GM20431 (cell line): ENCODE results near the gene HTRA3.

Experiments used
- in situ Hi-C: fragments of 300-500 bp; cut with MseI, MboI; formaldehyde crosslinking; loops from one replicate; pipeline ENCODE4 v1.15.0; 2020; ENCODE audit warnings: low sequenced_read_pairs; ENCODE audit not compliant: unreplicated experiment

HTRA3 gene

DNA sequence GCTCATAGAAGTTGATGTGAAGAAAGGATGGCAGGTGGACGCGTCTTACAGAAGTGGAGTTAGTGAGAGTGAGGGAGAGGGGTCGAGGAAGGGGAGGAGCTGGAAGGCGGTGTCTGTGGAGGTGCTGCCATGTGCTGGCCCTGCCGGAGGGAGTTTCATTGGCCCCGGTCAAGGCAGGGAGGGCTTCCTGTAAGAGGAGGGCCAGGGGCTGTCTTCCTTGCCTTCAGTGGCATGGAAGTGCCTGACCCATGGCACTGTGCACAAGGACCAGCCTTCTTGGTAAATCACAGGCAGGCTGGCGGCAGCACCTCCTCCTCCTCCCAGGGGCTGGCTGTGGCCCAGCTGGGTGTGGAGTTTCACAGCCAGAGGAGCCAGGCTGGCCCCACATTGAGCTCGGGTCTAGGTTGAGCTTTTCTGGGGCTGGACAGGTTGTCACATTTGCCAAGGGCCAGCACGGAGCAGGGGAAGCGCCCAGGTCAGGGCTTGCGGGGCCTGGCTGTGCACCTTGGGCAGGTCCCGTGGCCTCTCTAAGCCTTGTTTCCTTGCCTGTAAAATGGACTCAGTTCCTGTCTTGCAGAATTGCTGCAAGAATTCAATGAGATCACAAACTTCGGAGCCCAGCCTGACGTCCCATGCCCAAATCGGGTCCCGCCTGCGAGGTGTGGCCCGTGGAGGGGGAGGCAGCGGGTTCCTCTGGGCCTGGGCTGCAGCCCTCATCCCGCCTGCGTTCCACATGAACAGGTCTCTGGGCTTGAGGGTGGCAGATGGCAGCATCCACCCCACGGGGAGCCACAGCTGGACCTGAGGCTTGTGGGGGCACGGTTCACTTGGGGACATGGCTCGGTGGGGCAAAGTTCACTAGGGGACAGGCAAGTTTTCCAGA lies 7.0 kb downstream of the HTRA3 start:
- in situ Hi-C loops: no loop called here

DNA sequence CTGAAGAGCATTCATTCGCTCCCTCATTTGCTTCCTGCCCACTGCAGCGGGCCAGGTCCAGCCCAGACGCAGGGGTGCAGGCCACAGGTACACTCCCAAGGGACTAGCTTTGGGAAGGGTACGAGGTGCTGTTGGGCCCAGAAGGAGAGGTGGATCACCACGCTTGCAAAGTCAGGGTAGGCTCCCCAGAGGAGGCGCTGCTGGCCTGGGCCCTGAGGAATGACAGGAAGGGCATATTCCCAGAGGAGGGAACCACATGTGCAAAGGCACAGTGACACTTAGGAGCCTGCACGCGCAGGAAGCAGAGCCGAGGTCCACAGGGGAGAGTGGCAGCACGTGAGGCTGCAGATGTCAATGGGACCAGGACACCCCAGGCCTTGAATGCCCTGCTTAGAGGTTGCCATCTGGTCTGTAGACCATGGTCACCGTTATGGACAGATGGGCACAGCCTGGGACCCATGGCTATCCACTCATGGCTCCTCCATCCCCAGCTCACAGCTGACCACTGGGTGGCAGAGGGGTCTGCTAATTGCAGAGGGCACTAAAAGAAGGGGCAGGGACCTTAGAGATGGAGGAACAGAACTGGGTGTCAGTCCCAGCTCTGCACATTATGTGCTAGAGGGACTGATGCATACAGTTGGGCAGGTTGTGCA lies 7.9 kb downstream of the HTRA3 start:
- in situ Hi-C loops: no loop called here

DNA sequence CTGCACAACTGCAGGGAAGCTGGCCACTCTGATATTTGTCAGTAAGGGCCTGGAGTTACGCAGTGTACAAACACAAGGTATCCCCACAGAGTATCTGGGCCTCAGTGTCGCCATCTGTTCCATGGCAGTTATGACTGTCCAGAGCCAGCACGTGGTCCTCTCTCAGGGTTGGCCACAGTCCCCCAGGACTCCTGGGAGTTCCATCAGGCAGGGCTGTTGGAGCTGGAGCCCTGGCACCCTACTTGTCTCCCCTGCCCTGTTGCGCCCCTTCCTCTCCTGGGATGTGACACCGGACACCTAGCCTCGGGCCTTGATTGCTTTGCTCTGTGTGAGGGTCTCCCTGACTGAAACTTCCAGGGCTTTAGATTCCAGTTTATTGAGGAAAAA lies 8.4 kb downstream of the HTRA3 start:
- in situ Hi-C loops: no loop called here

DNA sequence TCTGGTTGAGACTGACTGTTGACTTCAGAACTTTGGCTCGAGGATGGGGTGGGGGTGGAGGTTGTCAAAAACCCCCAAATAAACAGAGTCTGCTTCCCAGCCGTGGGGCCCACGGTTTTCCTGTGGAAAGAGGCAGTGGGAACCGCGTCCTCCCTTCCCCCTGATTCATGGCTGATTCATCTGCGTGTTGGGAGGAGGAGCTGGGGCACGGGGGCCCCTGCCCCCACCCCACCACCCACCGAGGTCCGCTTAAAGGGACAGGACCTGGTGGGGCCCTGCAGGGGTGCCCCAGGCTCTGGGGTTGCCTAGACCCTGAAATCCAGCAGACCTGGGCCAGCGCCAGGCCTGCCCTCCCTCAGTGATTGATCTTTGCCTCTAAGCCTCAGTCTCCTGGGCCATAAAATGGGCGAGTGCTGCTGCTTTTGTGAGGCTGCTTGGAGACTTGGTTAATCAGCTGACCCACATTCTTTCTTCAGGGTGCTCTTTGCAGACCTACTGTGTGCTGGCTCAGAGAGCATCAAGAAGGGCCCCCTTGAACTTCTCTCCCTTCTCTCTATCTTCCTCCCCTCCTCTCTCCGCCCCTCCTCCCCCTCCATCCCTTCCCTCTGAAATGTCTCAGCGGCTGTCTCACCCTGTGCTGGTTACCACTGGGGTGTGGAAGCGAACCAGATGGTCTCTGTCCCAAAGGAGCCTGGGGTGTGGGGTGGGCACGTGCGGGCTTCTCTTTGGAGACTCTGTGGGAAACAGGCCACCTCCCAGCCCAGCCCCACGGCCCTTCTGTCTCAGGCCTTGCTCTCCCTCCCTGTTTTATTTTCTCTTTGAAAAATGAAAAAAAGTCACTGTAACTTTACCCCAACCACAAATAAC lies 9.1 kb downstream of the HTRA3 start:
- in situ Hi-C loops: no loop called here

DNA sequence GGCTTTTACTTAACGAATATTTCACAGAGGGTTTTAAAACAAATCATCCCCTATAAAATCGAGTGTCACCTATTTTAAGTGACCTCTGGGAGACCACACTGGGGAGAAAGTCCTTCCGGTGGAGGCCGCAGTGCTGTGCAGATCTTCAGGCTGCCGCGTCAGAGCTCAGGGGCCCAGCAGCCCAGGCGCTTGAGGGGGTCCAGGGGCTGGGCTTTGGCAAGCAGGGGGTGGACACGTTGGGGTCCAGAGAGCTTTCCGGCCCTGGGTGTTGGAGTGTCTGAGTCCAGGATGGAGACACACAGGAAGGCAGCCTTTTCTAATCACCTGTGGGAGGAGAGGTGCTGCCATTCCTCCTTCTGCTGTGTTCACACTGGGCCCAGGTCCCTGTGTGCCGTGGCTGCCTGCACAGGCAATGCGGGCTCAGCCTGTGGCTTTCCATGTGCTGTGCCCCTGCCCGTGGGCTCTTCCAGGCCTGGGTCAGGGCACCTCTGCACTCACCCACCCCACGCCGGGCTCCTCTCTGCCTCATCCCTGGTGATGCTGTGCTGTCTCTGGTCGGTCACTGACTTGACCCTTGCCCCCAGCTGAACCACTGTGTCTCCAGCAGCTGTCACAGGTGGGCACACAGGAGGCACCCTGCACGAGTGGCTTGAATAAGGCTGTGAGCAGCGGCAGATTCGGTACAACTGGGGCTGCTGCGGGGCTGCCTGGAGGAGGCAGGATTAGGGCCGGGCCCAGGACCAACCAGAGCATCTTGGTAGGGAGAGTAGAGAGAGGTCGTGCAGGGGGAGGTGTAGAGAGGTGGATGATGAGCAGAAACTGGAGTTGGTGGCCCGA lies 10.0 kb downstream of the HTRA3 start:
- in situ Hi-C loops: no loop called here

DNA sequence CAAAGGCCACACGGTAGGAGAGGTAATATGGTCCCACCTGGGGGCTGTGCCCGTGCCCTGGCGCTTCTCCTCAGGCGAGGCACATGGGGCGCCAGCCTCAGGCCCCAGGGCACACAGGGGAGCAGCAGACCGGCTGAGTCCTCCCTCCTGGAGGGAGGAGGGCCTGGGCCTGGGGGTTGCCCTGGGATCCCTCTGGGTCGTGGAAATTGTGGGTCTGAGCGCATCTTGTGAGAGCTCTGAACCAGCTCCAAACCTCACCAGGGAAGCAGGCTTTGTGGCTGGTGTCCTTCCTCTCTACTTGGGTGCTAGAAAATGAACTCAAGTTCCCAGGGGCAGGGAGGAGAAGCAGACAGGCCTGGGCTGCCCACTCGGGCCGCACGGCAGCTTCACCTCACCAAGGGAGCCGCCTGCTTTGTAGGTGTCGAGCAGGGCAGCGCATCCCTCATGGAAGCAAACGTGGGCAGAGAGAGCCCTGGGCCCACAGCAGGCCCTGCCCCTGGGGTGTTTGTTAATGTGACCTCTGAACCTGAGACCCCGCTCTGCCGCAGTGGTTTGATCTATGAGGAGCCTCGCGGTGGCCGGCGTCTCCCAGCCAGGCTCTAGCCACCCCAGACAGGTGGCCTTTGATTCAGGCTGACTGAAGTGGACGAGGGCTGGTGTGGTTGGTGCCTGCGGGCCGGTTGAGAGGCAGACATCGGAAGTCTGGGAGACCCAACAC lies 10.8 kb downstream of the HTRA3 start:
- in situ Hi-C loops: no loop called here

- in situ Hi-C loops: no loop called here
Measured at GRCh38 chr4:8280876-8281440, 11.4 kb downstream of the HTRA3 start.

GRCh38 chr4:8281519-8282133 lies 12.1 kb downstream of the HTRA3 start:
- in situ Hi-C loops: no loop called here

DNA sequence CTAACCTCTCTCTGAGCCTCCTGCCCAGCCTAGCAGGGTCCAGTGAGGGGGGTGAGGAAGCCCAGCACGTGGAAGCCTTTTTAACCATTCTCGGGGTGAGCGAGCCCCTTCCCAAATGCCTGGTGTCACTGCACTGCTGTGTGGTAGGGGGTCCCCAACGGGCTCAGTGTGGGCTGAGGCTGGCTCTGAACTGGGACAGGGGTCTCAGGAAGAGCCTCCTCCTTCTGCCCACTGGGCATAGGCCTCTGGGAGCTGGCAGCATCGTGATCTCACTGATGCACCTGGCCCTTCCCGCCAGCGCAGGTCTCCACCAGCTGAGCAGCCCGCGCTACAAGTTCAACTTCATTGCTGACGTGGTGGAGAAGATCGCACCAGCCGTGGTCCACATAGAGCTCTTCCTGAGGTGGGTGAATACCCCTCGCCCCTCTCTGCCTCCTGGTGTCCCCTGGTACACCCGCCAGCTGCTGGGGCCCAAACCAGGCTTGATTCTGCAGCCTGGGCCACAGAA lies 12.6 kb downstream of the HTRA3 start:
- in situ Hi-C loops: no loop called here

DNA sequence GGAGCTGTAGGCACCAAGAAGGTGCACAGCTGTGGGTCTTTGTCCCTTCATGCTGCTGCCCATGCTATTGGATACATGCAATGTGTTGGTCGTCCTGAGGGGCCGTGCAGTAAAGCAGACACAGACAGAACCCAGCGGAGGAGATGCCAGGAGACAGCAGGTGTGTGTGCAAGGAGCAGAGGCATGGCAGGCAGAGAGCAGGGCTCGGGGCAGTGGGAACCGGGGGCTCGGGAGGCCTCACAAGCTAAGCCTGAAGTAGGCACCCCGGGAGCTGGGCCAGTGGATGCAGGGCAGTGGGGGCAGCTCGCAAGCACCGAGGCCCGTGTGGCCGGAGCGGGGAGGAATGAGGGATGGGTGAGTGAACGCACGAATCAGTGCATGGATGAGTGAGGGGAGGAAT lies 13.2 kb downstream of the HTRA3 start:
- in situ Hi-C loops: no loop called here

- in situ Hi-C loops: no loop called here
Measured at GRCh38 chr4:8283161-8283560, 13.6 kb downstream of the HTRA3 start.

GRCh38 chr4:8283631-8284121 lies 14.1 kb downstream of the HTRA3 start:
- in situ Hi-C loops: no loop called here

GRCh38 chr4:8284391-8284790 lies 14.8 kb downstream of the HTRA3 start:
- in situ Hi-C loops: no loop called here

DNA sequence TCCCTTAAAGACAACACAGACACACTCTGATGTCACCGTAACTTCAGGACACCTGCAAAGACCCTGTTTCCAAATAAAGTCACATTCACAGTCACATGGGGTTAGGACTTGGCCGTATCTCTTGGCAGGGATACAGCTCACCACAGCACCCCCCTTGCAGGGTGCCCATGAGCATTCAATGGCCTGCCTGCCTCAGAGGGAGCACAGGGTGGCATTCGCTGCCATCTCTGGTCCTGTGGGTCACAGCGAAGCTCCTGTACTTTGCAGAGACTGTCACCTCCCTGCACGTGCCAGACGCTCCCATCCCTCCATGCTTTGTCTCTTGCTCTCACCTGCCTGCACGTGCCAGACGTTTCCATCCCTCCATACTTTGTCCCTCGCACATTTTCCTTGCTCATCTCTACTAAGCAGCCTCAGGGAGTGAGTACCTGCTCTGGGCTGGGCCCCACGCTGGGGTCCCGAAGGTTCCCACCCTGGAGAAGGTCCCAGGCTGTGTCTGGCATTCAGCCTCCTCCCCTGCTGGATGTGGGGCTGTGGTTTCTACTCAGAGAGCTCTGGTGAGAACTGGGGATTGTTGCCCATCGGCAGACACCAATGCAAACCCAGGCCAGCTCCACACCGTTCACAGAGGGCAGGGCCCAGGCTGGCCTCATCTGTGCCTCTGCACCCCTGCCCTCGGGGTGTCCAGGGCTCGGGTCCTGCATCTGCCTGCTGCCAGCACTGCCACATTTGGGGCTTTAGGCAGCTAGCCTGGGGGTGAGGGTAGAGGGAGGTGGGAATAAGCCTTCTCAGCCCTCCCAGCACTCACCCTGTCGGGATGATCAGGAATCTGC lies 15.8 kb downstream of the HTRA3 start:
- in situ Hi-C loops: no loop called here

GRCh38 chr4:8285976-8286718 lies 16.6 kb downstream of the HTRA3 start:
- in situ Hi-C loops: no loop called here

DNA sequence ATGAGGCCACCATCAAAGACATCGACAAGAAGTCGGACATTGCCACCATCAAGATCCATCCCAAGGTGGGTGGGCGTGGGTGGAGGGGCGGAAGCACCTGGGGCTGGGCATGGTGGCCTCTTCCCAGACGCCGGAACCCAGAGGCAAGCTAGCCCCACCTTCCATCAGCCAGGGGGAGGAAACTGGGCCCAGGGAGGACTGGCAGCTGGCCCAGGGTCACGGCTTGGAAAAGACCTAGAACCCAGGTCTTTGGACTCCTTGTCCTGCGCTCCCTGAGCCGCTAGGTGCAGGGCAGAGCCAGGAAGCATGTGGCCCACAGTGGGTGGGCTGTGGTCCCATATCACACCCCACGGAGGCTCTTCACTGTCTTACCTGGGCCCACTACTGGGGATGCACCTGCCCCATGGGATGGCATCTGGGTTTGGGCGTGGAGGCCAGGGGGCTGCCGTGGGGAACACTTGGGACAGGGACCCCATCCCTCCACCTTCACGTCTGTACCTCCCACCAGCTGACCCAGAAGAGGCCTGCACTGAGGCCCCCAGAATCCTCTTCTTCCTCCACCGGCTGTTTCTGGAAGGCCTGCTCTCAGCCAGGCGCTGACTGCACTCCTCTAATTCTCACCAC lies 17.3 kb downstream of the HTRA3 start:
- in situ Hi-C loops: no loop called here
